ENCODE measurements around the gene TDRD7. TPM values are rescaled to one million over a fixed set of nuclear protein-coding genes. Genes with fewer than 3 reads are reported as not detected.

The TDRD7 gene
- total RNA-seq, 2 donors from 2014 or later, result 9.3 to 18.0 TPM

GRCh38 chr9:97543561-97543960 lies 131.7 kb downstream of the TDRD7 start:
- Histone ChIP-seq H3K27ac (no peak overlapping the region), H3K9me3 (no peaks in the 10 kb centered on the region), H3K27me3 (replicated peaks; ENCODE audit: insufficient read depth) (no peaks in the 10 kb centered on the region), H3K4me3 (no peak overlapping the region), H3K4me1 (replicated peaks) (no peaks in the 10 kb centered on the region), H3K36me3 (no peaks in the 10 kb centered on the region)
- DNase-seq (ENCODE audit: low spot score), result no peak
- TF ChIP-seq POLR2AphosphoS5 (IDR thresholded peaks at IDR 0.05) (no peak), POLR2A (IDR thresholded peaks at IDR 0.05) (no peak), CTCF (IDR thresholded peaks at IDR 0.05) (no peak)
- intact Hi-C loops (cut with DNase I), result no loop called here
- 100% methylated on average over 1 of the region's 1 CpG for WGBS

GRCh38 chr9:97545486-97545885 lies 133.6 kb downstream of the TDRD7 start:
- intact Hi-C loops (cut with DNase I), result no loop called here
- H3K9me3 ChIP-seq, result no peaks in the 10 kb centered on the region
- H3K27me3 ChIP-seq (replicated peaks; ENCODE audit: insufficient read depth), result no peaks in the 10 kb centered on the region
- TF ChIP-seq CTCF (IDR thresholded peaks at IDR 0.05) (no peak), POLR2A (IDR thresholded peaks at IDR 0.05) (no peak), POLR2AphosphoS5 (IDR thresholded peaks at IDR 0.05) (no peak)
- DNase-seq (ENCODE audit: low spot score), result no peak
- H3K27ac ChIP-seq, result no peak overlapping the region
- no peaks in the 10 kb centered on the region for H3K36me3 ChIP-seq
- H3K4me1 ChIP-seq (replicated peaks), result no peaks in the 10 kb centered on the region
- 43% methylated on average over 8 of the region's 8 CpGs for WGBS
- no peak overlapping the region for H3K4me3 ChIP-seq

Small RNA genes within 50 kb of the gene (microRNA-seq; reads per million reads assigned to microRNA genes)
- gene MIR1302-8, result not detected

Small RNA genes within 50 kb of the gene (small RNA-seq; reads per million reads assigned to genes)
- 0 reads per million in 2 donors for gene MIR1302-8

Other genes starting within 250 kb of the TDRD7 start
- gene CCDC180, start 104.4 kb upstream of the TDRD7 start, total RNA-seq, result 10 to 100 TPM in 1 of 2 donors, 1 to 10 TPM in 1; 1.6 to 22.8 TPM
- 1 to 10 TPM; 7.0 to 8.0 TPM for gene TMOD1, start 89.6 kb downstream of the TDRD7 start, total RNA-seq
- gene TSTD2, start 221.3 kb downstream of the TDRD7 start, total RNA-seq, result 10 to 100 TPM; 14.6 to 24.5 TPM
- gene NCBP1, start 221.7 kb downstream of the TDRD7 start, total RNA-seq, result 10 to 100 TPM; 18.1 to 18.3 TPM

Measured in prostate gland (tissue), 2 donors.